Cardiac septum (tissue), 1 donor: ENCODE results near the gene KIFC3. TPM values are rescaled to one million over a fixed set of nuclear protein-coding genes. Genes with fewer than 3 reads are reported as not detected.
"Not testable (repeated sequence)": the region's sequence is repeated elsewhere in the genome, so short reads cannot be mapped to it uniquely, and the experiment has no call there.

Source experiments
- DNase-seq: peaks from one replicate; pipeline ENCODE4 v3.0.0-alpha.2; 2020; ENCODE audit warnings: low spot score
- intact Hi-C: fragments of 100-400 bp; cut with DNase I; formaldehyde crosslinking; loops from one replicate; pipeline ENCODE4 v1.14.0; 2022
- total RNA-seq: library from RNA; stranded (reverse); fragmentation: NEBNext Ultra II Directional; extraction: Animal tissue kit (Norgen Biotek cat#: 25700); gene quantifications from one replicate; pipeline ENCODE4 v1.2.1, GENCODE V29; 2021
- donor health status: DM: no; HTN: no; CAD: no.

KIFC3 gene
- total RNA-seq, 1 donor from 2014 or later: 70.1 TPM

GRCh38 chr16:57807968-57808528 lies 5.8 kb upstream of the KIFC3 start:
- DNase-seq: peak; percentile 93
- intact Hi-C loops: loop anchor here (10.0 kb wide), 1 partner anchor 177 kb away; no protein-coding TSS in a partner anchor

GRCh38 chr16:57807252-57807967 lies 5.1 kb upstream of the KIFC3 start:
- intact Hi-C loops: loop anchor here (10.0 kb wide), 1 partner anchor 177 kb away; no protein-coding TSS in a partner anchor
- no peak for DNase-seq

GRCh38 chr16:57805176-57805575 lies 2.9 kb upstream of the KIFC3 start:
- intact Hi-C loops: loop anchor here (10.0 kb wide), 1 partner anchor 180 kb away; no protein-coding TSS in a partner anchor
- no peak for DNase-seq

- intact Hi-C loops: loop anchor here (5.0 to 10.0 kb wide), 2 partner anchors 47 to 181 kb away; no protein-coding TSS in a partner anchor
- DNase-seq: no peak
These were observed 2.0 kb upstream of the KIFC3 start for GRCh38 chr16:57804111-57804837.

- peak; percentile 87 for DNase-seq
- intact Hi-C loops: loop anchor here (1.0 to 10.0 kb wide), 3 partner anchors 26 to 181 kb away; no protein-coding TSS in a partner anchor
These were observed 1.1 kb upstream of the KIFC3 start for GRCh38 chr16:57803134-57803990.

- no peak for DNase-seq
- intact Hi-C loops: loop anchor here (2.0 to 10.0 kb wide), 4 partner anchors 15 to 183 kb away; no protein-coding TSS in a partner anchor
These were observed 416 bp downstream of the KIFC3 start for GRCh38 chr16:57801809-57802340.

GRCh38 chr16:57801098-57801808 lies 1.0 kb downstream of the KIFC3 start:
- DNase-seq: no peak

GRCh38 chr16:57800200-57801097 lies 1.8 kb downstream of the KIFC3 start:
- no peak for DNase-seq

More at GRCh38 chr16:57801098-57801808, 1.0 kb downstream of the KIFC3 start:
- intact Hi-C loops: loop anchor here (2.0 to 10.0 kb wide), 4 partner anchors 14 to 184 kb away; no protein-coding TSS in a partner anchor

GRCh38 chr16:57799600-57800199 lies 2.6 kb downstream of the KIFC3 start:
- intact Hi-C loops: loop anchor here (2.0 to 10.0 kb wide), 4 partner anchors 13 to 185 kb away; no protein-coding TSS in a partner anchor
- no peak for DNase-seq

More at GRCh38 chr16:57800200-57801097, 1.8 kb downstream of the KIFC3 start:
- intact Hi-C loops: loop anchor here (2.0 to 10.0 kb wide), 4 partner anchors 14 to 184 kb away; no protein-coding TSS in a partner anchor

GRCh38 chr16:57798953-57799599 lies 3.2 kb downstream of the KIFC3 start:
- no peak for DNase-seq
- intact Hi-C loops: no loop called here

- intact Hi-C loops: no loop called here
- DNase-seq: no peak
These were observed 4.0 kb downstream of the KIFC3 start for GRCh38 chr16:57798267-57798810.

- intact Hi-C loops: no loop called here
- DNase-seq: no peak
These were observed 4.6 kb downstream of the KIFC3 start for GRCh38 chr16:57797526-57798266.

GRCh38 chr16:57797216-57797525 lies 5.1 kb downstream of the KIFC3 start:
- DNase-seq: no peak
- intact Hi-C loops: no loop called here

- intact Hi-C loops, DNase-seq: not testable (repeated sequence)
These were observed 6.3 kb downstream of the KIFC3 start for GRCh38 chr16:57796014-57796413.

- DNase-seq: no peak
- intact Hi-C loops: no loop called here
These were observed 6.8 kb downstream of the KIFC3 start for GRCh38 chr16:57795431-57795878.
